Mesothelial cell of epicardium (in vitro differentiated cells): ENCODE data around the gene BTAF1. TPM values are rescaled to one million over a fixed set of nuclear protein-coding genes. Genes with fewer than 3 reads are reported as not detected.
A peak's percentile ranks its signal among the peaks of the same experiment; 100 is the strongest.

Experiments used
- DNase-seq, 2 experiments: peaks; one replicate each; pipeline ENCODE4 v3.0.0; 2021; ENCODE audit warnings: low spot score in 2 of 2; ENCODE audit not compliant: unreplicated experiment in 2 of 2
- H3K27ac Mint-ChIP-seq: 2 replicates; pipeline ENCODE4 v1.8.0; 2021; ENCODE audit warnings: mixed read lengths
- H3K27me3 Mint-ChIP-seq: 2 replicates; pipeline ENCODE4 v1.8.0; 2021; ENCODE audit warnings: low read depth, mixed read lengths
- H3K36me3 Mint-ChIP-seq: 2 replicates; pipeline ENCODE4 v1.8.0; 2021; ENCODE audit warnings: mixed read lengths
- H3K4me1 Mint-ChIP-seq: 2 replicates; pipeline ENCODE4 v1.8.0; 2021; ENCODE audit warnings: mixed read lengths
- H3K4me3 Mint-ChIP-seq: 2 replicates; pipeline ENCODE4 v1.8.0; 2021; ENCODE audit warnings: mild to moderate bottlenecking, moderate library complexity, mixed read lengths
- H3K9me3 Mint-ChIP-seq: 2 replicates; pipeline ENCODE4 v1.8.0; 2021; ENCODE audit warnings: mixed read lengths
- CTCF ChIP-seq: fragments of 200-600 bp; sonication (generic); IDR thresholded peaks from one replicate; pipeline ENCODE4 v1.5.0; 2021; ENCODE audit warnings: antibody characterized with exemption; ENCODE audit not compliant: unreplicated experiment
- total RNA-seq: library from RNA; stranded (reverse); gene quantifications from 3 replicates; pipeline ENCODE4 v1.2.1, GENCODE V29; 2021

Gene BTAF1
- total RNA-seq, 1 donor from 2014 or later = 54.2 TPM

GRCh38 chr10:91883549-91884444 is 39.8 kb upstream of the BTAF1 start:
- no peaks in the 10 kb centered on the region for H3K36me3 Mint-ChIP-seq
- no peaks in the 10 kb centered on the region for H3K27me3 Mint-ChIP-seq
- no peak for DNase-seq
- H3K4me1 Mint-ChIP-seq = peaks cover 45% of the 10 kb centered on the region
- no peaks in the 10 kb centered on the region for H3K9me3 Mint-ChIP-seq
- TF ChIP-seq CTCF = no peak
- H3K4me3 Mint-ChIP-seq = peak overlapping the region; percentile 39
- H3K27ac Mint-ChIP-seq = peak overlapping the region; percentile 70

GRCh38 chr10:91884536-91884935 is 39.0 kb upstream of the BTAF1 start:
- peak overlapping the region; percentile 70 for H3K27ac Mint-ChIP-seq
- no peaks in the 10 kb centered on the region for H3K9me3 Mint-ChIP-seq
- H3K27me3 Mint-ChIP-seq = no peaks in the 10 kb centered on the region
- no peak for TF ChIP-seq CTCF
- H3K4me1 Mint-ChIP-seq = peaks cover 47% of the 10 kb centered on the region
- DNase-seq = no peak
- no peak overlapping the region for H3K4me3 Mint-ChIP-seq
- H3K36me3 Mint-ChIP-seq = no peaks in the 10 kb centered on the region

- no peak for TF ChIP-seq CTCF
- Mint-ChIP-seq H3K27ac (peak overlapping the region; percentile 76), H3K36me3 (no peaks in the 10 kb centered on the region), H3K9me3 (no peaks in the 10 kb centered on the region), H3K4me1 (peaks cover 38% of the 10 kb centered on the region), H3K4me3 (no peak overlapping the region), H3K27me3 (no peaks in the 10 kb centered on the region)
- DNase-seq = no peak
Measured at GRCh38 chr10:91885362-91886079, 38.0 kb upstream of the BTAF1 start.

GRCh38 chr10:91886954-91887271 is 36.7 kb upstream of the BTAF1 start:
- no peak for DNase-seq
- no peak for TF ChIP-seq CTCF
- no peaks in the 10 kb centered on the region for H3K9me3 Mint-ChIP-seq
- peaks cover 38% of the 10 kb centered on the region for H3K4me1 Mint-ChIP-seq
- H3K4me3 Mint-ChIP-seq = peak overlapping the region; percentile 69
- H3K36me3 Mint-ChIP-seq = no peaks in the 10 kb centered on the region
- peak overlapping the region; percentile 97 for H3K27ac Mint-ChIP-seq
- H3K27me3 Mint-ChIP-seq = no peaks in the 10 kb centered on the region

- Mint-ChIP-seq H3K9me3 (no peaks in the 10 kb centered on the region), H3K27ac (peak overlapping the region; percentile 97), H3K36me3 (no peaks in the 10 kb centered on the region), H3K4me3 (peak overlapping the region; percentile 69), H3K4me1 (peaks cover 38% of the 10 kb centered on the region), H3K27me3 (no peaks in the 10 kb centered on the region)
- TF ChIP-seq CTCF = no peak
- peak; percentile 66 to 78 for DNase-seq
Measured at GRCh38 chr10:91887272-91888076, 36.1 kb upstream of the BTAF1 start.
